GM19468 (cell line): ENCODE data around the gene TUBD1.
"Not testable (repeated sequence)": the region's sequence is repeated elsewhere in the genome, so short reads cannot be mapped to it uniquely, and the experiment has no call there.

Experiments
- ATAC-seq: cut with Tn5 transposase; IDR thresholded peaks from one replicate; pipeline ENCODE4 v1.9.1; 2021; ENCODE audit warnings: mild to moderate bottlenecking, moderate library complexity, moderate number of reproducible peaks; ENCODE audit not compliant: unreplicated experiment; ENCODE audit errors: extremely low read depth

TUBD1 gene, protein sequence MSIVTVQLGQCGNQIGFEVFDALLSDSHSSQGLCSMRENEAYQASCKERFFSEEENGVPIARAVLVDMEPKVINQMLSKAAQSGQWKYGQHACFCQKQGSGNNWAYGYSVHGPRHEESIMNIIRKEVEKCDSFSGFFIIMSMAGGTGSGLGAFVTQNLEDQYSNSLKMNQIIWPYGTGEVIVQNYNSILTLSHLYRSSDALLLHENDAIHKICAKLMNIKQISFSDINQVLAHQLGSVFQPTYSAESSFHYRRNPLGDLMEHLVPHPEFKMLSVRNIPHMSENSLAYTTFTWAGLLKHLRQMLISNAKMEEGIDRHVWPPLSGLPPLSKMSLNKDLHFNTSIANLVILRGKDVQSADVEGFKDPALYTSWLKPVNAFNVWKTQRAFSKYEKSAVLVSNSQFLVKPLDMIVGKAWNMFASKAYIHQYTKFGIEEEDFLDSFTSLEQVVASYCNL

DNA sequence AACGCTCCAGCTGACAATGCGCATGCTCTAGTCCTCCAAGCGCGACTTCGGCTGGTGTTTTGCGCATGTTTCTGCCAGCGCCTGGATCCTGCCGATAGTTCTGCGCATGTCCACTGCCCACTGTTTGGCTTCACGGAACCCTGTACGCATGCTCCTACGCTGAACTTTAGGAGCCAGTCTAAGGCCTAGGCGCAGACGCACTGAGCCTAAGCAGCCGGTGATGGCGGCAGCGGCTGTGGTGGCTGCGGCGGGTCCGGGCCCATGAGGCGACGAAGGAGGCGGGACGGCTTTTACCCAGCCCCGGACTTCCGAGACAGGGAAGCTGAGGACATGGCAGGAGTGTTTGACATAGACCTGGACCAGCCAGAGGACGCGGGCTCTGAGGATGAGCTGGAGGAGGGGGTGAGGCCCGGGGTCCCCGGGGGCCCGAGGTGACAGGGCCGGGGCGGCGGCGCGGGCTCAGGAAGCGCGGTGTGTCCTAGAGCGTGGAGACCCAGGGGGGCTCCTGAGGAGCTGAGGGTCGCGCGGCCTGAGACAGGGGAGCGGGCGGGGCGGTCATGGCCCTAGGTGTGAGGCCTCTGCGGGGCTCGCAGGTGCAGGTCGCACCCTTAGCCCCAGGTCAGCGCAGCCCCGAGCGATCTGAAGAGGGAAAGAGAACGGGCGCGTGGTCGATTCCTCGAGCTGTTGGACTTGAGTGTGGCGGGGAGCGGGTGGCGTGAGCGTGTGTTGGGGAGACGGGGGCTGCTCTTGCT is at the start of gene TUBD1, which contains the start of gene RPS6KB1:
Gene TUBD1, minus strand, starts transcription at position 20 of the 752 bp plus-strand sequence. CDS start 1,941 bp downstream, outside the sequence.
Gene RPS6KB1, plus strand, starts transcription at position 198 of the 752 bp plus-strand sequence. Its CDS starts 64 bp downstream, at position 262.
- peak; percentile 91 for ATAC-seq

DNA sequence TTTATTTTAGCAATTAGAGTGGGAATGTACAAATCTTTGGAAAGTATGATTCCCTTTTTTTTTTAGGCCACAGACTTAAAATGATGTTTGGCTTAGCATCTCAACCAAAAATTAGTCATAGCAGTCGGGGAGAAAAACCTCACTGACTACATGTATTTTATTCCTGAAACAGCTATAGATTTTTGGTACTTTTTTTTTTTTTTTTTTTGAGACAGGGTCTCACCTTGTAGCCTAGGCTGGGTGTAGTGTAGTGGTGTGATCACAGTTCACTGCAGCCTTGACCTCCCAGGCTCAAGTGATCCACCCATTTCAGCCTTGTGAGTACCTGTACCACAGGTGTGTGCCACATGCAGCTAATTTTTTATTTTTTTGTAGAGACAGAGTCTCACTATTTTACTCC is 48.4 kb upstream of the TUBD1 start:
- no peak for ATAC-seq

DNA sequence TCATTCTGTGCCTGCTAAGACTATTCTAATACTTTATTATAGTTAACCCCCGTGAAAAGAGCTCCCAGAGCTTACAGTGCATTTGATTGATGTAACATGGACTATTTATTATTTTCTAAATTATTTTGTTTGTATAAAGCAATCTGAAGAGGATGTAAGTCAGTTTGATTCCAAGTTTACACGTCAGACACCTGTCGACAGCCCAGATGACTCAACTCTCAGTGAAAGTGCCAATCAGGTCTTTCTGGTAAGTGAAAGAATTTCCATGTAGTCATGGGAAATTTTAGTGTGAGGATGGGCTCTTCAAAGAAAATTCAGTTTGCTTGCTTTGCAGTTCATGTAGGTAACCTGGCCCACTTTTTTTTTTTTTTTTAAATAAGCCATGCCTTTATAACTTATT is 48.0 kb upstream of the TUBD1 start:
- not testable (repeated sequence) for ATAC-seq

DNA sequence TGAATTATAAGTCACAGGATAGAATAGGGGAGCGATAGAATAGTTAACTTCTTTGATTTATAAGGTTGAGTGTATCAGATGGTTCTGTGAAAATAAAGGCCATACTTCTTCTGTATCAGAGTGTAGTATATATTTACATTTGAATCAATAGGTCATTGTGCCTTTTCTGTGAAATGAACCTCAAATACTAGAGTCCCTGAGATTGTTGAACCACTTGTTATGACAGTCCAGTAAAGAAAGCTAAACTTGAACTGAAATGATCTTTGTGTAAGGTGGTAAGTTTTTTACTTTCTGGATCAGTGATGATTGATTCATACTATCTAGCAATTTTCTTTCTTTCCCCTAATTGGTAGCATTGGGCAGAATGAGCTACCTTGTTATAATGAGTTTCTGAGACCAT is 40.6 kb upstream of the TUBD1 start:
- not testable (repeated sequence) for ATAC-seq

DNA sequence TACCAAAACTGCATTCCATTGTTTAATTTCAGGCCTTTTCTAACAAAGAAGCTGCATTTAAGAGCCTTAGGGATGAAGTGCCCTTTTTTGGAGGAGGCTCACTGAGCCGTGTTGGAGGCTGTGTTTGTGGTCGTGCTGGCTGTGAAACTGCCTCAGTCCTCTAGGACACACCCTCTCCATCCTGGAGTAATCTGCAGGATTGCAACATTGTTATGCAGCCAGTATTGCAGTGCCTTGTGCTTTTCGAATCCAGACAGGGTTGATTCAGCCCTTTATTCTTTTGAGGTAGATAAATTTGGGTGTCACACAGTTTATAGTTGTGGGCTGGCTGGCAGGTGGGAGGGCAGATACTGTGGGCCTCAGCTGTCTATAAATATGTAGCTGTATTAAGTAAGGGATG is 38.0 kb upstream of the TUBD1 start:
- not testable (repeated sequence) for ATAC-seq

DNA sequence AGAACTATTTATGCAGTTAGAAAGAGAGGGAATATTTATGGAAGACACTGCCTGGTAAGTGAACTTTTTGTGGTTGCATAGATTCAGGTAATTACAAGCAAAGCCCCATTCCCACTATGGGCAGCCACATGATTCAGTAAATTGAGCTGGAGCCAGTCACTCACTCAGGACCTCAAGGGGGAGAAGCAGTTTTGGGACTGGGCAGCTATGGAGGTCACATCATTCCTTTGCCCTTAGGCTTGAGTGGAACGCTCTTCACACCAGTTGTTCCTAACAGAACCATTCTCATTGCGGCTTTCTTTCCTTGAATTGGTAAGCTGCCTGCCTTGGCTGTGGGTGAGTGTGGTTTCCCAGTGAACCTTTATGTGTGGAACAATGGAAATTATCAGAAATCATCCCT is 37.4 kb upstream of the TUBD1 start:
- ATAC-seq: not testable (repeated sequence)

DNA sequence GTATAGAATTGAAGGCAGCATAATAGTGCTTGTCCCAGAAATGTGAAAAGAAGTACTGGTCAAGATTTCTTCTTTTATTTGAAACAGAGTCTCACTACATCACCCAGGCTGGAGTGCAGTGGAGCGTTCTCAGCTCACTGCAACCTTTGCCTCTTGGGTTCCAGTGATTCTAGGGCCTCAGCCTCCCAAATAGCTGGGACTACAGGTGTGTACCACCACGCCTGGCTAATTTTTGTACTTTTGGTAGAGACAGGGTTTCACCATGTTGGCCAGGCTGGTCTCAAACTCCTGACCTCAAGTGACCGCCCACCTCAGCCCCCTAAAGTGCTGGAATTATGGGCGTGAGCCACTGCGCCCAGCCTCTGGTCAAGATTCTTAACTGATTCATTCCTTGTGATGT is 27.9 kb upstream of the TUBD1 start:
- not testable (repeated sequence) for ATAC-seq

DNA sequence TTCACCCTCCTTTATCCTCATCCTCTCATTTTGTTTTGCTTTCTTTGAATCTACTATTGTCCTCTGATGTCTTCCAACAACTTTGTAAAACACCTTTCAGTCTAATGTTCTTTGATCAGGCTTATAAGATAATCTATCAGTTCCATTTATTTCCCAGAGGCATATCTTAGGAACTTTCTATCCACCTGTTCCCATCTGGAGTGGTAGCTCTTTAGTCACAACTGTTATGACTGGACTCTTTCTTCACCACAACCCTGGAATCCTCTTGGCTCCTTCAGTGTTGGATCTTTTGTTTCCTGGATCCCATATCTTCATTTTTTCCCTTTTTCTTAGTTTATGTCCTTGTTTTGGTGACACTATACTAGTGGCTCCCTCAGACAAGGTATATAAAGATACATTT is 23.7 kb upstream of the TUBD1 start:
- ATAC-seq: no peak

DNA sequence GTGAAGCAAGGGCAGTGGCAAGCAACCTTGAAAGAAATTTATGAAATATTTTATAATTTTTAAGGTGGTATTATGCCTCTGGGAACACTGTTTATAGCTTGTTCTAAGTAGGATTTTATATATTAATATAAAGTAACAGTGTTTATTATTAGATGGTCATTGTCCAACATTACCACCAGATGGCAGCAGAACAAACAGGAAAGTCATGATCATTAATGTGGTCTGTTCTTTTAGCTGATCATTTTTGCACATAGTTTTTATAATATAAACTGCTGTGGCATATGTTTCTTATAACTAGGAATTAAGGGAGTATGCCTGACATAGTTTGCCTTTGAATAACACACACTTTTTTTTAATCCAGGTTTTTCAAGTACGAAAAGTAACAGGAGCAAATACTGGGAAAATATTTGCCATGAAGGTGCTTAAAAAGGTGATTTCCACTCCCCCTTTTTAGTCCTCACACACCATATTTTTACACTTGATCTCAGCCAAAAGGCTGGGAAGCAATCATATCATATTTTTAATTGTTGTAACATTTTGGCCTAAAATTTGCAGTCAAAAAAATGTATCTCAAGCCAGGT is 21.6 kb upstream of the TUBD1 start:
- no peak for ATAC-seq

DNA sequence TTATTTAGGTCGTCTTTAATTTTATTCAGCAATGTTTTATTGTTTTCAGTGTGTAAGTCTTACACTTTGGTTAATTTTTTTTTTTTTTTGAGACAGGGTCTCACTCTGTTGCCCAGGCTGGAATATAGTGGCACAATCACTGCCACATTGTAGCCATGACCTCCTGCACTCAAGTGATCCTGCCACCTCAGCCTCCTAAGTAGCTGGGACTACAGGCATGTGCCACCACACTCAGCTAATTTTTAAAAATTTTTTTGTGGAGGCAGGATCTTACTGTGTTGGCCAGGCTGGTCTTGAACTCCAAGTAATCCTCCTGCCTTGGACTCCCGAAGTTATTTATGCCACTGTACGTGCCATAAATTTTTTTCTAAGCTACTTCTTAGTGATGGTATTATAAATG is 14.7 kb upstream of the TUBD1 start:
- ATAC-seq: no peak

DNA sequence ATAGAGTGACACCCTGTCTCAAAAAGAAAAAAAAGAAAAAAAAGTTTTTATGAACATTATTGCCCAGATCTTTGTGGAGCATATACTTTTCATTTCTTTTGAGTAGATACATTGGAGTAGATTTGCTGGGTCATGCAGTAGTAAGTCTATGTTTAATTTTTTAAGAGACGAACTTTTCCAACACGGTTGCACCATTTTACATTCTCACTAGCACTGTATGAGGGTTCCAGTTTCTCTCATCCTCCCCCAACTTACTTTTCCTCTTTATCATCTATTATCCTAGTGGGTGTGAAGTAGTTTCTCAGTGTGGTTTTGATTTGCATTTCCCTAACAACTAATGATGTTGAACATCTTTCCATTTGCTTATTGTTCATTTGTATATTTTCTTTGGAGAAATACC is 10.7 kb upstream of the TUBD1 start:
- no peak for ATAC-seq

DNA sequence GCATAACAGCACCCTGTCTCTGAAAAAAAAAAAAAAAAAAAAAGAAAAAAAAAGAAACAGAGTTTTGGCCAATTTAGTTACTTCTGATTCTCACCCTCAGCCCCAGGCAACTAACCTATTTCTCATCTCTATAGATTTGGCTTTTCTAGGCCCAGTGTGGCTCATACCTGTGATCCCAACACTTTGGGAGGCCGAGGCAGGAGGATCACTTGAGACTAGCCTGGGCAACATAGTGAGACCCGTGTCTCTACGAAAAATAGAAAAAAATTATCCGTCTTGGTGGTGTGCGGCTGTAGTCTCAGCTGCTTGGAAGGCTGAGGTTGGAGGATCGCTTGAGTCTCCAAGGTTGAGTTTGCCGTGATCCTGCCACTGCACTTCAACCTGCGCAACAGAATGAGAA is 8.9 kb upstream of the TUBD1 start:
- ATAC-seq: no peak

DNA sequence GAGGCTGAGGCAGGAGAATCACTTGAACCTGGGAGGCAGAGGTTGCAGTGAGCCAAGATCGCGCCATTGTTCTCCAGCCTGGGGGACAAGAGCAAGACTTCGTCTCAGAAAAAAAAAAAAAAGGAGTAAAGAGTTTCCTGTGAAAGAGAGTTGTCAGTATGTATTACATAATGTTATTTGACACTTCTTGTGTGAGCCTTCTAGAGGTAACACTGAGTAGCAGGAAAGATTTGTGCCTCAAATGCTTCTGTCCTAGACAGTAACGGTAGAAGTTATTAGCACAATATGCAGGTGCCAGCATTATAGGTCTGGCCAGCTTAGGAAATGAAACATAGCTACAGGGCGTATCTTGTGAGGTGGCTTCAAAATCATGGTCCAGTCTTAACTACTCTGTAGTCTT is 6.4 kb upstream of the TUBD1 start:
- no peak for ATAC-seq

DNA sequence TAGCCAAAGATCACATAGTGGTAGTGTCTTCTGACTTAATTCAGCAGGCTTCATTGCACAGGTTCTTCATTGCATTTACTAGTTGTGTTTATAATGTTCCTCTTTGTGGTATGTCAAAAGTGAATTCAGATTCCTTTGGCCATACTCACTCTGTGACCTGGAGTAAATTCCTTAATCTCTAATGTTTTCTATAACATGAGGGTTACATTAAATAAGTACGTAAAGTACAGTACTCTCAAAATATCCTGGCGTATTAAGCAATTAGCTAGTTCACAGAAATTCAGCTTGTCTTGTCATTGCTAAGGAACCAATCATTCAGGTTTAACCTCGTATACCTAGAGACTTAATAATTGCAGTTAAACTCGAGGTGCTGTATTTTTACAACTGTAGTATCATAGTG is 4.3 kb upstream of the TUBD1 start:
- ATAC-seq: no peak

DNA sequence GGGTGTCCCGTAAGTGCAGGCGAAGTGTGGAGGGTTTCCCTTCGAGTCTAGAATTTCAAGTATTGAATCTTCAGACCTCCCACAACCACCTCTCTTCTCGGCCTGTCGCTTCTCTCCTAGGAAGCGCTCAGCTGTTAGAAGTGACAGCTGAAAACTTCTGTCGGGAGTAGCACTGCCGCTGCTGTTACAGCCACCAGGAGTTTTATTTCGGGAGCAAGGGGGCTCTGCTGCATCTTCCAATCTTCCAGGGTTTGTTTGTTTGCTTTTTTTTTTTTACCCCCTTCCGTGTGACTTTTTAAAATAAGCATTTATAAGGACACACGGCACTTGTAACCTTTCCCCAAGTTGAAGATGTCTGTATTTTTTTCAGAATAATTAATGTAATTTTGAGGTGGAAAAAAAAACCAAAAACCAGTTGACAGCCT is 945 bp upstream of the TUBD1 start:
- ATAC-seq: no peak

DNA sequence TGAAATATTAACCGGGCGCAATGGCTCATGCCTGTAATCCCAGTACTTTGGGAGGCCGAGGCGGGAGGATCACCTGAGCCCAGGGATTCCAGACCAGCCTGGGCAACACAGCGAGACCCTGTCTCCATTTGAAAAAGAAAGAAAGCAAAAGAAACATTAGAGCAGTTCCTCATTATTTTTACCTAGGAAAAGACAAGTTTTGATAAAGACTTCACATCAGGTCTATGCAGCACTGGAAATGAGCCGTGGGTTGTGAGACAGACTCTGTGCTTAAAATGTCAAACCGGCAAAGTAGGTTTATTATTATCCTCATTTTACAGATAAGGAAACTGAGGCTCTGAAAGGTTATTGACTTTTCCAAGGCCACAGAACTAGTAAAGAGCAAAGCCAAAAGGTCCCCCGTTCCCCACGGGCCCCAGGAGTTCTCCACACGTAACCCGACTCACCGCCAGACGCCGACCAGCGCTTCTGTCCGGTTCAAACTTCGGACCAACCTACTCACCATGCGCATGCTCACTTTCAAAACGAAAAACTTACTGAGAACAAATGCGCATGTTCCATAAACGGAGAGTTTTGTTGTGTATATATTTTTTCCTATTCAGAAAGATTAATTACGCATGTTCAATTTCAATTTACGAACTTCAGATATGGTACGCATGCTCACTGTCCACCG is 356 bp downstream of the TUBD1 start:
- ATAC-seq: no peak

DNA sequence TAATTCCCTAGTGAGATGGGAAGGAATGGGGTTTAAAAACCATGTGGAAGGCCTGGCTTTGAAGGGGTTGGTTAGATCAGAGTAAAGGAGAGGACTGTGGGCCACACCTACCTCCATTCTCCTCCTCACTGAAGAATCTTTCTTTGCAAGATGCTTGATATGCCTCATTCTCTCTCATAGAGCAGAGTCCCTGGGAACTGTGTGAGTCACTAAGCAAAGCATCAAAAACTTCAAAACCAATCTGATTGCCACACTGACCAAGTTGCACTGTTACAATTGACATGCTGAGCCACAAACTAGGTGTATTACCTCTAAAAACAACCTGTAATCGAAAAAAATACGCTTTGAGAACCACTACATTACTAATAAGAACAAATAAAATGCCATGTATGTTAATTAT is 2.0 kb downstream of the TUBD1 start:
- ATAC-seq: no peak

DNA sequence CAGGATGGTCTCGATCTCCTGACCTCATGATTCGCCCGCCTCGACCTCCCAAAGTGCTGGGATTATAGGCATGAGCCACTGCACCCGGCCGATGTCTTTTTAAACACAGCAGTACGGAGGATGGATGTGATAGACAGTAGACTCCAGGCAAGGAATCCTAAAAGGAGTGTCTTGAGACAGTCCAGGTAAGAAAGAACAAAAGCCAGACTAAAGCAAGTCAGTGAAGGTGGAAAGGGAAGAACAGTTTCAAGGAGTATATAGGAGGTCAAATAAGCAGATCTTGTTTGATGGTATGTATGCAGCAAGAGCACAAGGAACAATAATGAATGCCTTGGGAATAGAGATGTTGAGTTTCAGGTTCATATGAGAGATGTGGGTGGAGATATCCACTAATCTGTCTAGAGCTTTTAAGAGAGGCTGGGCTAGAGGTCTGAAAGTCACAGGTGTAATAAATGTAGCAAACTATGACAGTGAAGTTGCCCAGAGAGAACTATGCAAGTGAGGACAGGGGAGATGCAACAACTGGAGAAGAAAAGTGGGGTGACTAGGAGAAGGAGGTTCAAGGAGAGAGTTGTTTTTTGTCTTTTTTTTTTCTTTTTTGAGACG is 4.5 kb downstream of the TUBD1 start:
- no peak for ATAC-seq

DNA sequence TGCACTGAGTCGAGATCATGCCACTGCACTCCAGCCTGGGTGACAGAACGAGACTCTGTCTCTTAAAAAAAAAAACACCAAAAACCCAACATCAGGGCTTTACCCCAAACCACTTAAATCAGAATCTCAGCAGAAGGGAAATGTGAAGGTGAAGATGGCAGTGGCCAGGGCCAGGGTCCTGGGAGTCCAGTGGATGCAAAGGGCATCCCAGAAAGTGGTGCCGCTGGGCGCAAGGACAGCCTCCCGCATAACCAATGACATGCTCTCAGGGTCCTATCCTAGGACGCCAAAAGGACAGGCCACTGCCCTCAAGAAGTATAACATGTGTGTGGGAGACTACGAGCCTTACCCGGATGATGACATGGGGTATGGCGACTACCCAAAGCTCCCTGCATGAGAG is 7.9 kb downstream of the TUBD1 start:
- ATAC-seq: no peak

DNA sequence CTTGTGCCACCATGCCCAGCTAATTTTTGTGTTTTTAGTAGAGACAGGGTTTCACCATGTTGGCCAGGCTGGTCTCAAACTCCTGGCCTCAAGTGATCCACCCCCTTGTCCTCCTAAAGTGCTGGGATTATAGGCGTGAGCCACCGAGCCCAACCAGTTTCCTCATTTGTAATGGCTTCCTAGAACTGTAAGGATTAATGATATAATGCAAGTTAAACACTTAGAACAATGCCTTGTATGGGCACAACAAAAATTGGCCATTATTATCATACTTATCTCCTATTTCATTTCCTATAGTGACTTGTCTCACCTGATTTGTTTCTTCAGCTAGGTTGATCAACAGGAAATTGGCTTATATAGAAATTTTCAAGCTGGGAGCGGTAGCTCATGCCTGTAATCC is 14.1 kb downstream of the TUBD1 start:
- no peak for ATAC-seq
